HL-60 (cell line): ENCODE measurements around the gene NUP210.

Experiments
- DNase-seq, 2 experiments: peaks; one replicate each; pipeline ENCODE4 v3.0.0-alpha.2; 2010 to 2020; ENCODE audit warnings: low read depth in 1 of 2, low spot score in 1 of 2
- H3K27ac ChIP-seq: fragments of 250-450 bp; sonication (Bioruptor Pico); replicated peaks from 2 replicates; pipeline ENCODE4 v1.5.1; 2020; ENCODE audit warnings: mild to moderate bottlenecking, moderate library complexity
- H3K27me3 ChIP-seq: fragments of 250-450 bp; sonication (Bioruptor Pico); 2 replicates; pipeline ENCODE4 v1.5.1; 2021; ENCODE audit warnings: mild to moderate bottlenecking, moderate library complexity; ENCODE audit not compliant: insufficient read depth, poor library complexity, severe bottlenecking
- H3K4me3 ChIP-seq: replicated peaks from 2 replicates; pipeline ENCODE4 v1.5.1; 2011; ENCODE audit warnings: mild to moderate bottlenecking, control low read depth, low read length; ENCODE audit not compliant: insufficient read depth
- CTCF ChIP-seq: IDR thresholded peaks from one replicate; pipeline ENCODE4 v1.5.1; 2011; ENCODE audit warnings: low read length, control low read depth, inconsistent platforms; ENCODE audit not compliant: insufficient read depth
- GABPA ChIP-seq: IDR thresholded peaks from 2 replicates; pipeline ENCODE4 v1.6.1; 2012; ENCODE audit warnings: low read depth
- POLR2AphosphoS5 ChIP-seq: IDR thresholded peaks from 2 replicates; pipeline ENCODE4 v1.6.1; 2012; ENCODE audit warnings: low read depth
- SPI1 ChIP-seq: IDR thresholded peaks from 2 replicates; pipeline ENCODE4 v1.6.1; 2012; ENCODE audit warnings: low read depth, mild to moderate bottlenecking, borderline replicate concordance
- TF ChIP-seq, protein P1 (sequence below): IDR thresholded peaks from 2 replicates; pipeline ENCODE4 v1.6.1; 2012; ENCODE audit warnings: low read depth; ENCODE audit not compliant: insufficient replicate concordance

The NUP210 gene

GRCh38 chr3:13344663-13345062 is 75.5 kb downstream of the NUP210 start:
- Histone ChIP-seq H3K27me3 (no peaks in the 10 kb centered on the region), H3K4me3 (no peak overlapping the region), H3K27ac (no peak overlapping the region)
- no peak for DNase-seq
- TF ChIP-seq CTCF (no peak), POLR2AphosphoS5 (peak; percentile 45; the same call in 1 of the 2 replicates)

GRCh38 chr3:13343601-13344000 is 76.5 kb downstream of the NUP210 start:
- TF ChIP-seq CTCF (no peak), GABPA (no peak), SPI1 (no peak), POLR2AphosphoS5 (no peak)
- TF ChIP-seq, protein P1, sequence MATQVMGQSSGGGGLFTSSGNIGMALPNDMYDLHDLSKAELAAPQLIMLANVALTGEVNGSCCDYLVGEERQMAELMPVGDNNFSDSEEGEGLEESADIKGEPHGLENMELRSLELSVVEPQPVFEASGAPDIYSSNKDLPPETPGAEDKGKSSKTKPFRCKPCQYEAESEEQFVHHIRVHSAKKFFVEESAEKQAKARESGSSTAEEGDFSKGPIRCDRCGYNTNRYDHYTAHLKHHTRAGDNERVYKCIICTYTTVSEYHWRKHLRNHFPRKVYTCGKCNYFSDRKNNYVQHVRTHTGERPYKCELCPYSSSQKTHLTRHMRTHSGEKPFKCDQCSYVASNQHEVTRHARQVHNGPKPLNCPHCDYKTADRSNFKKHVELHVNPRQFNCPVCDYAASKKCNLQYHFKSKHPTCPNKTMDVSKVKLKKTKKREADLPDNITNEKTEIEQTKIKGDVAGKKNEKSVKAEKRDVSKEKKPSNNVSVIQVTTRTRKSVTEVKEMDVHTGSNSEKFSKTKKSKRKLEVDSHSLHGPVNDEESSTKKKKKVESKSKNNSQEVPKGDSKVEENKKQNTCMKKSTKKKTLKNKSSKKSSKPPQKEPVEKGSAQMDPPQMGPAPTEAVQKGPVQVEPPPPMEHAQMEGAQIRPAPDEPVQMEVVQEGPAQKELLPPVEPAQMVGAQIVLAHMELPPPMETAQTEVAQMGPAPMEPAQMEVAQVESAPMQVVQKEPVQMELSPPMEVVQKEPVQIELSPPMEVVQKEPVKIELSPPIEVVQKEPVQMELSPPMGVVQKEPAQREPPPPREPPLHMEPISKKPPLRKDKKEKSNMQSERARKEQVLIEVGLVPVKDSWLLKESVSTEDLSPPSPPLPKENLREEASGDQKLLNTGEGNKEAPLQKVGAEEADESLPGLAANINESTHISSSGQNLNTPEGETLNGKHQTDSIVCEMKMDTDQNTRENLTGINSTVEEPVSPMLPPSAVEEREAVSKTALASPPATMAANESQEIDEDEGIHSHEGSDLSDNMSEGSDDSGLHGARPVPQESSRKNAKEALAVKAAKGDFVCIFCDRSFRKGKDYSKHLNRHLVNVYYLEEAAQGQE, result no peak
- Histone ChIP-seq H3K4me3 (no peak overlapping the region), H3K27ac (no peak overlapping the region), H3K27me3 (no peaks in the 10 kb centered on the region)
- no peak for DNase-seq

DNA sequence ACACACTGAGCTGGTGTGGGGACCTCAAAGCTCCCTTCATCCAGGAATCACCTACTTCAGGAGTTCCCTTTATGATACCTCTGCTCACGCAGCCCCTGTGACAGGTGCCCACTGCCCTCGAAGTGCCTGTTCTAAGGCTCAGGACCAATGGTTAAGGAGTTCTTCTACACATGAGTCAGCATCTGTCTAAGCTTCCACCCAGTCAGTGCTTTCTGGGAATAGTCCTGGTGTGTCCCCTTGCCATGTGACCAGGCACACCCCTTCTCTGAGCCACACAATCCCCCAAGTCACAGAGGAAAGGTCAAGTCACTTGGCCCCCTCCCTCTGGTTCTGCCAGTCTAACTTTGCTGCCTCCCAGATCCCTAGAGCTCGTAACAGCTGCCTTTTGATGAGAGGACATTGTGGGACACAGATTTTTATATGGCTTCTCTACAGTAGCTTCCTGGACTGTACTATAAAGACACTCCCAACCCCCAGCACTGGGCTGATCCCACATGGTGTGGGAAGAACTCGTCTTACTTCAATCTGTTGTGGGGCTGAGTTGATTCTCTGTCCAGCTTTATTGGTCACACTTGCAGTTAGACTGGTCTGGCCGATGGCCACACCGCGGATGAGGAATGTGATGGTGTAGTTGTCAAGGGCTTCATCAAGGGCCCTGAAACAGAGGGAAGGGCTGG is 78.8 kb downstream of the NUP210 start:
- Histone ChIP-seq H3K27me3 (no peaks in the 10 kb centered on the region), H3K27ac (no peak overlapping the region), H3K4me3 (no peak overlapping the region)
- TF ChIP-seq, protein P1, result no peak
- no peak for TF ChIP-seq POLR2AphosphoS5
- TF ChIP-seq GABPA, result no peak
- TF ChIP-seq CTCF, result no peak
- no peak for TF ChIP-seq SPI1
- DNase-seq, result no peak

DNA sequence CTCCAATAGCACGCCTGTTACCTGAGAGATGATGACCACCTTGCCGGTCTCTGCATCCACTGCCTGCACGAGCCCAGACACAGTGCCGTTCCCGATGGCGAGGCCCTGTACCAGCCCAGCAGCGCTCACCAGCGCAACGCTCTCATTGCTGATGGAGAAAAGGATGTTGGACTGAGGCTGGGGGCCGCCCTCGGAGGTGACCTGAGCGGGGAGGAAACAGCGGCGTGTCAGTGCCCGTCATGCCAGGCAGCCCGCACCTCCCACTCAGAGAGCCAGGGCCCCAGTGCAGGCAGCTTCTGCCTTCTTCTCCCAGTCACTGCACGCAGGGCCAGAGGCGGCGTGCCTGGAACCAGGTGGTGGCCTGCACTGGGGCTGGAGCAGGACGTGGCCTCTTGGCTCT is 80.3 kb downstream of the NUP210 start:
- Histone ChIP-seq H3K27ac (no peak overlapping the region), H3K27me3 (no peaks in the 10 kb centered on the region), H3K4me3 (no peak overlapping the region)
- TF ChIP-seq GABPA, result no peak
- no peak for DNase-seq
